ENCODE measurements around the gene PTPN22.

DNA sequence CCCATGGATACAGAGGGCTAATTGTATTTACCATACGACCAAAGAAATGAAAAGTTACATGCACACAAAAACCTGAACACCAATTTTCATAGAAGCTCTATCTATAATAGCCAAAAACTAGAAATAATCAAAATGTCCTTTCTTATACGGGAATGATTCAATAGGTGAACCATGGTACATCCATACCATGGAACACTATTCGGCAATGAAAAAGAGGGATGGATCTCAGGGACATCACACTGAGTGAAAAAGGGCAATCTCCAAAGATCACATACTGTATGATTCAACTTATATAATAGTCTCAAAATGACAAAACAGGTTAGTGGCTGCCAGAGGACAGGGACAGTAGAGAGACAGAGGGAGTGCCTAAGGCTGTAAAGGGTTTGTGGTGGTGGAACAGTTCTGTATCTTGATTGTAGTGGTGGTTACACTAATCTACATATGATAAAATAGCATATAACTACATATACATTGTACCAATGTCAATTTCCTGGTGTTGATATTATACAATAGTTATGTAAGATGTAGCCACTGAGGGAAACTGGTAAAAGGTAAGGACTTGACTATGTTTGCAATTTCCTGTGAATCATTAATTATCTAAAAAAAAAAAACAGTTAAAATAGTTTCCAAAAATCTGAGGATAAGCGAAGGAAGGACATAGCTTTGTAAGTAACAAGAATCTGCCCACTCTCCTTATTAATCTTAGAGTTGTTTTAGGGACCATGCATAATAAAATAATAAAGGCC is 62.9 kb downstream of the PTPN22 start:
- TF ChIP-seq, protein P1, sequence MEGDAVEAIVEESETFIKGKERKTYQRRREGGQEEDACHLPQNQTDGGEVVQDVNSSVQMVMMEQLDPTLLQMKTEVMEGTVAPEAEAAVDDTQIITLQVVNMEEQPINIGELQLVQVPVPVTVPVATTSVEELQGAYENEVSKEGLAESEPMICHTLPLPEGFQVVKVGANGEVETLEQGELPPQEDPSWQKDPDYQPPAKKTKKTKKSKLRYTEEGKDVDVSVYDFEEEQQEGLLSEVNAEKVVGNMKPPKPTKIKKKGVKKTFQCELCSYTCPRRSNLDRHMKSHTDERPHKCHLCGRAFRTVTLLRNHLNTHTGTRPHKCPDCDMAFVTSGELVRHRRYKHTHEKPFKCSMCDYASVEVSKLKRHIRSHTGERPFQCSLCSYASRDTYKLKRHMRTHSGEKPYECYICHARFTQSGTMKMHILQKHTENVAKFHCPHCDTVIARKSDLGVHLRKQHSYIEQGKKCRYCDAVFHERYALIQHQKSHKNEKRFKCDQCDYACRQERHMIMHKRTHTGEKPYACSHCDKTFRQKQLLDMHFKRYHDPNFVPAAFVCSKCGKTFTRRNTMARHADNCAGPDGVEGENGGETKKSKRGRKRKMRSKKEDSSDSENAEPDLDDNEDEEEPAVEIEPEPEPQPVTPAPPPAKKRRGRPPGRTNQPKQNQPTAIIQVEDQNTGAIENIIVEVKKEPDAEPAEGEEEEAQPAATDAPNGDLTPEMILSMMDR (IDR thresholded peaks at IDR 0.05) = no peak
- TF ChIP-seq ZFX (IDR thresholded peaks at IDR 0.05; ENCODE audit: borderline replicate concordance) = no peak

All from 22Rv1 (cell line).